GM18520 (cell line): ENCODE results near the gene GRN.
"Not testable (repeated sequence)": the region's sequence is repeated elsewhere in the genome, so short reads cannot be mapped to it uniquely, and the experiment has no call there.

Source experiments
- ATAC-seq: cut with Tn5 transposase; IDR thresholded peaks from one replicate; pipeline ENCODE4 v1.9.1; 2021; ENCODE audit not compliant: unreplicated experiment

The GRN gene

GRCh38 chr17:44380767-44381166 lies 35.7 kb downstream of the GRN start:
- no peak for ATAC-seq

- ATAC-seq: no peak
Measured at GRCh38 chr17:44381810-44382305, 36.8 kb downstream of the GRN start.

- no peak for ATAC-seq
Measured at GRCh38 chr17:44382917-44383316, 37.8 kb downstream of the GRN start.

- ATAC-seq: no peak
Measured at GRCh38 chr17:44383363-44383762, 38.3 kb downstream of the GRN start.

- ATAC-seq: no peak
Measured at GRCh38 chr17:44383861-44384260, 38.8 kb downstream of the GRN start.

GRCh38 chr17:44384281-44384822 lies 39.2 kb downstream of the GRN start:
- ATAC-seq: no peak

- ATAC-seq: no peak
Measured at GRCh38 chr17:44384823-44385286, 39.8 kb downstream of the GRN start.

- no peak for ATAC-seq
Measured at GRCh38 chr17:44385287-44386181, 40.4 kb downstream of the GRN start.

- no peak for ATAC-seq
Measured at GRCh38 chr17:44386182-44386525, 41.1 kb downstream of the GRN start.

GRCh38 chr17:44387804-44388203 lies 42.7 kb downstream of the GRN start:
- no peak for ATAC-seq

GRCh38 chr17:44389281-44389680 lies 44.2 kb downstream of the GRN start, which contains the start of gene ITGA2B:
Gene ITGA2B, minus strand, starts transcription at chr17:44389649. Its CDS starts 176 bp downstream, at chr17:44389473.
- no peak for ATAC-seq

- no peak for ATAC-seq
Measured at GRCh38 chr17:44389723-44390202, 44.7 kb downstream of the GRN start.

- ATAC-seq: no peak
Measured at GRCh38 chr17:44390250-44390870, 45.3 kb downstream of the GRN start.

- ATAC-seq: not testable (repeated sequence)
Measured at GRCh38 chr17:44394112-44394511, 49.0 kb downstream of the GRN start.

- ATAC-seq: no peak
Measured at GRCh38 chr17:44394833-44395232, 49.7 kb downstream of the GRN start.

GRCh38 chr17:44396946-44397345 lies 51.8 kb downstream of the GRN start:
- ATAC-seq: no peak

- no peak for ATAC-seq
Measured at GRCh38 chr17:44397479-44398440, 52.7 kb downstream of the GRN start.

GRCh38 chr17:44398692-44399691 lies 53.9 kb downstream of the GRN start:
- ATAC-seq: no peak

GRCh38 chr17:44400226-44400847 lies 55.2 kb downstream of the GRN start:
- no peak for ATAC-seq
